H1 (cell line): Measurements from ENCODE around the gene PDLIM3. TPM values are rescaled to one million over a fixed set of nuclear protein-coding genes. Genes with fewer than 3 reads are reported as not detected.
A peak's percentile ranks its signal among the peaks of the same experiment; 100 is the strongest.

Source experiments
- CTCF ChIA-PET: fragments of 300-600 bp; sonication (Branson Sonifier 250); formaldehyde crosslinking; loops from one replicate; lab custom pipeline; 2021; ENCODE audit not compliant: partially characterized antibody; lab: Charles Lee
- POLR2A ChIA-PET: fragments of 300-600 bp; sonication (Branson Sonifier 250); formaldehyde crosslinking; loops from one replicate; lab custom pipeline; 2021; ENCODE audit warnings: inconsistent platforms; ENCODE audit not compliant: partially characterized antibody; lab: Charles Lee
- DNase-seq, 2 experiments: peaks; one replicate each; pipeline versions ENCODE4 v3.0.0 to v3.0.0-alpha.2; 2010 to 2022; ENCODE audit warnings: low spot score in 2 of 2, low read depth in 1 of 2, mixed read lengths in 1 of 2
- FAIRE-seq: peaks from 2 replicates; lab custom pipeline; 2011; peaks lifted over from hg19 to GRCh38; lab: Jason Lieb, UNC
- H2AFZ ChIP-seq: 2 replicates; pipeline ENCODE4 v1.8.1; 2012; ENCODE audit warnings: low read length, inconsistent platforms
- H2AK5ac ChIP-seq: 2 replicates; pipeline ENCODE4 v1.6.1; 2013; ENCODE audit warnings: low read depth, low read length
- H2BK120ac ChIP-seq: replicated peaks from 2 replicates; pipeline ENCODE3; 2013; ENCODE audit warnings: low read depth, low read length, inconsistent platforms
- H2BK12ac ChIP-seq: 2 replicates; pipeline ENCODE4 v1.6.1; 2013; ENCODE audit warnings: low read depth, low read length
- H2BK15ac ChIP-seq: 2 replicates; pipeline ENCODE4 v1.6.1; 2013; ENCODE audit warnings: low read length
- H2BK20ac ChIP-seq: 2 replicates; pipeline ENCODE4 v1.6.1; 2013; ENCODE audit warnings: low read length
- H2BK5ac ChIP-seq: 2 replicates; pipeline ENCODE4 v1.6.1; 2013; ENCODE audit warnings: low read depth, low read length
- H3K14ac ChIP-seq: 2 replicates; pipeline ENCODE4 v1.6.1; 2013; ENCODE audit warnings: inconsistent platforms; ENCODE audit not compliant: insufficient read length
- H3K18ac ChIP-seq: 2 replicates; pipeline ENCODE4 v1.6.1; 2013; ENCODE audit warnings: low read length; ENCODE audit errors: extremely low read depth
- H3K23ac ChIP-seq: 2 replicates; pipeline ENCODE4 v1.6.1; 2013; ENCODE audit warnings: inconsistent platforms; ENCODE audit not compliant: insufficient read length
- H3K23me2 ChIP-seq: 2 replicates; pipeline ENCODE4 v1.6.1; 2013; ENCODE audit warnings: low read depth, low read length
- H3K27ac ChIP-seq: 2 replicates; pipeline ENCODE4 v1.6.1; 2011; ENCODE audit warnings: low read depth, low read length, inconsistent platforms
- H3K27me3 ChIP-seq, 4 experiments: replicated peaks in 1 of 4; 1 replicate in 1 of 4; 2 replicates in 3 of 4; pipeline versions ENCODE4 v1.6.1 to v1.8.1; 2011 to 2013; ENCODE audit warnings: low read length in 3 of 4, mild to moderate bottlenecking in 3 of 4, inconsistent platforms in 2 of 4, mixed read lengths in 2 of 4, moderate library complexity in 1 of 4; ENCODE audit not compliant: control insufficient read depth in 3 of 4, insufficient read depth in 3 of 4; ENCODE audit errors: extremely low read depth in 1 of 4
- H3K36me3 ChIP-seq, 4 experiments: 2 replicates each; pipeline versions ENCODE4 v1.6.1 to v1.8.1; 2011 to 2013; ENCODE audit warnings: mild to moderate bottlenecking in 4 of 4, low read length in 3 of 4, moderate library complexity in 2 of 4, control low read depth in 1 of 4, inconsistent platforms in 1 of 4; ENCODE audit not compliant: insufficient read depth in 4 of 4, control insufficient read depth in 2 of 4
- H3K4ac ChIP-seq: replicated peaks from 2 replicates; pipeline ENCODE3; 2013; ENCODE audit warnings: low read length, low read depth, mixed read lengths, inconsistent platforms; ENCODE audit not compliant: insufficient read length
- H3K4me1 ChIP-seq, 4 experiments: replicated peaks in 1 of 4; 1 replicate in 1 of 4; 2 replicates in 3 of 4; pipeline versions ENCODE4 v1.6.1 to v1.8.1; 2011 to 2013; ENCODE audit warnings: low read length in 3 of 4, inconsistent platforms in 2 of 4, mixed read lengths in 1 of 4; ENCODE audit not compliant: insufficient read depth in 4 of 4, control insufficient read depth in 3 of 4
- H3K4me2 ChIP-seq, 2 experiments: 2 replicates each; pipeline versions ENCODE4 v1.6.1 to v1.8.1; 2011 to 2013; ENCODE audit warnings: low read depth in 2 of 2, low read length in 2 of 2, control low read depth in 1 of 2, inconsistent platforms in 1 of 2, mild to moderate bottlenecking in 1 of 2; ENCODE audit not compliant: insufficient read depth in 1 of 2
- H3K4me3 ChIP-seq, 4 experiments: fragments of 200-600, 300-600 bp in 1 of 4; sonication (generic), shearing (Covaris generic), sonication (Bioruptor Twin) in 1 of 4; 2 replicates each; pipeline versions ENCODE4 v1.5.1 to v1.8.1; 2011 to 2016; ENCODE audit warnings: low read length in 4 of 4, low read depth in 3 of 4, control low read depth in 2 of 4, inconsistent platforms in 2 of 4, mild to moderate bottlenecking in 2 of 4, mixed read lengths in 1 of 4, moderate library complexity in 1 of 4; ENCODE audit not compliant: insufficient read depth in 2 of 4; ENCODE audit errors: extremely low read depth in 1 of 4
- H3K56ac ChIP-seq: replicated peaks from 2 replicates; pipeline ENCODE3; 2013; ENCODE audit warnings: low read depth, mild to moderate bottlenecking, mixed read lengths, low read length, inconsistent platforms; ENCODE audit not compliant: insufficient read length
- H3K79me1 ChIP-seq: 2 replicates; pipeline ENCODE4 v1.6.1; 2013; ENCODE audit warnings: low read depth, low read length, control low read depth
- H3K79me2 ChIP-seq, 2 experiments: 2 replicates each; pipeline versions ENCODE4 v1.6.1 to v1.8.1; 2012 to 2013; ENCODE audit warnings: low read length in 2 of 2, mild to moderate bottlenecking in 2 of 2, inconsistent platforms in 1 of 2; ENCODE audit not compliant: insufficient read depth in 2 of 2, control insufficient read depth in 1 of 2
- H3K9ac ChIP-seq, 4 experiments: replicated peaks in 1 of 4; 1 replicate in 1 of 4; 2 replicates in 3 of 4; pipeline versions ENCODE4 v1.6.1 to v1.8.1; 2011 to 2013; ENCODE audit warnings: low read depth in 3 of 4, low read length in 3 of 4, control low read depth in 2 of 4, mild to moderate bottlenecking in 2 of 4, moderate library complexity in 2 of 4, inconsistent platforms in 1 of 4; ENCODE audit errors: extremely low read depth in 1 of 4
- H3K9me3 ChIP-seq, 2 experiments: 2 replicates each; pipeline versions ENCODE4 v1.6.1 to v1.8.1; 2012 to 2013; ENCODE audit warnings: mild to moderate bottlenecking in 2 of 2, moderate library complexity in 2 of 2, control low read depth in 1 of 2, inconsistent platforms in 1 of 2, low read depth in 1 of 2, low read length in 1 of 2, mixed read lengths in 1 of 2; ENCODE audit not compliant: insufficient read depth in 2 of 2
- H4K20me1 ChIP-seq, 2 experiments: replicated peaks in 1 of 2; 2 replicates each; pipeline versions ENCODE3 to v1.8.1; 2011 to 2013; ENCODE audit warnings: inconsistent platforms in 2 of 2, low read length in 2 of 2, mild to moderate bottlenecking in 1 of 2; ENCODE audit not compliant: insufficient read depth in 2 of 2, control insufficient read depth in 1 of 2
- H4K5ac ChIP-seq: 2 replicates; pipeline ENCODE4 v1.6.1; 2013; ENCODE audit warnings: low read length, low read depth, mixed read lengths, inconsistent platforms; ENCODE audit not compliant: insufficient read length
- H4K8ac ChIP-seq: 2 replicates; pipeline ENCODE4 v1.8.0; 2013; ENCODE audit warnings: mild to moderate bottlenecking, moderate library complexity, low read length, inconsistent platforms; ENCODE audit not compliant: insufficient read depth; ENCODE audit errors: extremely low read depth
- H4K91ac ChIP-seq: replicated peaks from 2 replicates; pipeline ENCODE3; 2013; ENCODE audit warnings: low read length, mixed read lengths, inconsistent platforms; ENCODE audit not compliant: insufficient read length
- ASH2L ChIP-seq: fragments of 200-600, 300-600 bp; sonication (generic); IDR thresholded peaks from one replicate; pipeline ENCODE4 v1.7.1; 2017; ENCODE audit warnings: low read length
- BRCA1 ChIP-seq: IDR thresholded peaks from 2 replicates; pipeline ENCODE4 v1.6.1; 2012; ENCODE audit warnings: low read depth, low read length, improper control_type of control experiment
- CBX5 ChIP-seq: fragments of 300-800, 300-1000 bp; sonication (generic); IDR thresholded peaks from 2 replicates; pipeline ENCODE4 v1.7.1; 2016; ENCODE audit warnings: antibody characterized with exemption, low read length, low read depth
- JUN ChIP-seq: IDR thresholded peaks from 2 replicates; pipeline ENCODE4 v1.6.1; 2011; ENCODE audit warnings: low read depth, mild to moderate bottlenecking, improper control_type of control experiment, low read length
- KDM1A ChIP-seq: fragments of 200-600, 300-600 bp; sonication (generic); IDR thresholded peaks from 2 replicates; pipeline ENCODE4 v1.7.1; 2016; ENCODE audit warnings: mild to moderate bottlenecking, low read length, borderline replicate concordance
- MAFK ChIP-seq: IDR thresholded peaks from 2 replicates; pipeline ENCODE4 v1.6.1; 2012; ENCODE audit warnings: low read depth, mild to moderate bottlenecking, improper control_type of control experiment, low read length
- RFX5 ChIP-seq: IDR thresholded peaks from 2 replicates; pipeline ENCODE4 v1.6.1; 2011; ENCODE audit warnings: low read depth, low read length, improper control_type of control experiment, borderline replicate concordance
- RNF2 ChIP-seq: fragments of 200-900, 300-1000 bp; sonication (generic); IDR thresholded peaks from 2 replicates; pipeline ENCODE4 v1.7.1; 2016; ENCODE audit warnings: borderline replicate concordance, low read depth, mild to moderate bottlenecking, antibody characterized with exemption, low read length; ENCODE audit not compliant: poor library complexity, severe bottlenecking; ENCODE audit errors: missing control alignments
- SP2 ChIP-seq: IDR thresholded peaks from 2 replicates; pipeline ENCODE4 v1.6.1; 2012; ENCODE audit warnings: mild to moderate bottlenecking, low read length, inconsistent platforms
- SRF ChIP-seq: IDR thresholded peaks from 2 replicates; pipeline ENCODE4 v1.6.1; 2011; ENCODE audit warnings: mild to moderate bottlenecking, low read depth, low read length, moderate library complexity
- TAF7 ChIP-seq: optimal IDR thresholded peaks from 2 replicates; pipeline ENCODE3; 2011; ENCODE audit warnings: low read depth, mild to moderate bottlenecking, inconsistent platforms, low read length, moderate library complexity, borderline replicate concordance
- WGBS, 2 experiments: shearing (Covaris generic) in 1 of 2; methylation state at CpG; one replicate each; pipeline versions ENCODE4 v1.1.6 to v1.1.7; 2013 to 2015; ENCODE audit warnings: low lambda C conversion rate in 2 of 2, mixed read lengths in 2 of 2, inconsistent platforms in 1 of 2, low coverage in 1 of 2, missing lambda C conversion rate in 1 of 2; ENCODE audit not compliant: insufficient replicate concordance in 2 of 2, insufficient coverage in 1 of 2, insufficient read length in 1 of 2; ENCODE audit errors: extremely low coverage in 1 of 2, missing lambda C conversion rate in 1 of 2; 5-methylcytosine and 5-hydroxymethylcytosine counted together
- polyA plus RNA-seq, 7 experiments: library from polyadenylated mRNA; depleted of rRNA in 3 of 7; stranded (reverse) in 5 of 7; unstranded in 2 of 7; fragments of >200 nt in 5 of 7; fragments of 200-250 nt in 2 of 7; gene quantifications; 1 replicate in 5 of 7; 2 replicates in 1 of 7; 4 replicates in 1 of 7; pipeline versions ENCODE4 v1.2.1 to v1.2.3, GENCODE V29; 2011 to 2013; ENCODE audit warnings: missing spikeins in 2 of 7, mixed read lengths in 2 of 7
- total RNA-seq: library from RNA; stranded (reverse); fragmentation: NEBNext Ultra II Directional; extraction: Animal tissue kit (Norgen Biotek cat#: 25700); gene quantifications from 2 replicates; pipeline ENCODE4 v1.2.1, GENCODE V29; 2021
- TF ChIP-seq, protein P1 (sequence below): IDR thresholded peaks from 2 replicates; pipeline ENCODE4 v1.6.1; 2012; ENCODE audit warnings: inconsistent platforms

PDLIM3 gene
- total and polyA plus RNA-seq, 2 of the 8 experiments (the other 6 are each of a cell fraction or from before 2014, with no cell fraction given): 7.6 to 8.1 TPM

DNA sequence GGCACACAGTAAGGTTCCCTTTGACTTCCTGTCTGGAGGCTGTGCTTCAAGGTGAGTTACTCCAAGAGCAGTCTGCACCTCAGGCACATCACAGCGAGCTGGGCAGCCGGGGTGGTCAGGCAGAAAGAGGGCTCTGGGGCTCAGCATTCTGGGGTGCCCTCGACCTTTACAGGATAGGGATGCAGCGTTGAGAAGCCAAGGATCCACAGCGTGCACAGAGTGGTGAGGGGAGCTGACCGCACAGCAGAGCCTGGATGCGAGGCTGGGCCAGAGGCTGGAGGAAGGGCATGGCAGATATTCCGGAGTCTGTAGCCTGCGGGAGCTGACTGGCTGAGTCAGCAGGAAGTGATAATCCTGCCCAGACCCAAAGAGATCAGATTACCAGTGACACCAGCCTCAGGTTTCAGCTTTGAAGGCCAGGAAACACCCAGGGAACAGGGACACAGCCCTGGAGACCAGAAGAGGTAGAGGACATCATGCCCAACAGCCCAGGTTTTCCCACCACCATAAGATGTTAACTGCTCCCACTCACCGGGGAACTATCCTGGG, 38.4 kb upstream of the PDLIM3 start:
- no peak overlapping the region for H2AK5ac ChIP-seq
- peak overlapping the region; percentile 99 for H2BK15ac ChIP-seq
- peaks cover 2 to 8% (median 6%) of the 10 kb centered on the region in 4 experiments; a peak in 6 of 7 replicates for H3K4me1 ChIP-seq
- 69% methylated on average over 10 of the region's 10 CpGs; no CpG with 5 or more reads in 1 of the 2 experiments for WGBS, 2 experiments
- no peak overlapping the region; a peak in 2 of 7 replicates for H3K9ac ChIP-seq
- no peaks in the 10 kb centered on the region for H3K79me2 ChIP-seq
- H4K91ac ChIP-seq: peak overlapping the region; percentile 71
- H3K14ac ChIP-seq: no peak overlapping the region
- H3K4me2 ChIP-seq: peak overlapping the region; percentile 53 to 57
- H2BK12ac ChIP-seq: peak overlapping the region; percentile 95; the same call in 1 of the 2 replicates
- peak overlapping the region; percentile 2 for H3K4ac ChIP-seq
- peak overlapping the region; percentile 76 for H3K18ac ChIP-seq
- no peak overlapping the region for H3K23ac ChIP-seq
- peak overlapping the region; percentile 53; the same call in 1 of the 2 replicates for H3K27ac ChIP-seq
- H4K8ac ChIP-seq: peak overlapping the region; percentile 39
- no peaks in the 10 kb centered on the region for H3K36me3 ChIP-seq
- no peaks in the 10 kb centered on the region for H3K23me2 ChIP-seq
- no peaks in the 10 kb centered on the region for H3K9me3 ChIP-seq
- FAIRE-seq: peak; percentile 55
- H4K5ac ChIP-seq: peak overlapping the region; percentile 47
- no peaks in the 10 kb centered on the region for H4K20me1 ChIP-seq
- no peaks in the 10 kb centered on the region for H3K27me3 ChIP-seq
- no peak overlapping the region for H2BK120ac ChIP-seq
- peak overlapping the region; percentile 51 for H2BK20ac ChIP-seq
- ChIA-PET POLR2A (no interaction called here), CTCF (interaction anchor here (0.8 to 1.4 kb wide), 3 partner anchors 18 to 25 kb away, joined by 3 to 4 read pairs (median 3); no protein-coding TSS in a partner anchor)
- no peak overlapping the region; a peak in 1 of 8 replicates for H3K4me3 ChIP-seq
- H3K56ac ChIP-seq: no peak overlapping the region
- no peaks in the 10 kb centered on the region for H3K79me1 ChIP-seq
- H2AFZ ChIP-seq: peak overlapping the region; percentile 99
- H2BK5ac ChIP-seq: peak overlapping the region; percentile 80; the same call in 1 of the 2 replicates
- DNase-seq: peak in 1 of 2 experiments; percentile 57
- TF ChIP-seq RFX5 (no peak), SP2 (no peak), SRF (no peak), RNF2 (no peak), TAF7 (no peak), MAFK (peak; percentile 93), BRCA1 (no peak), CBX5 (no peak), KDM1A (peak; percentile 20; the same call in 1 of the 2 replicates), ASH2L (peak; percentile 23), JUN (no peak)
- TF ChIP-seq, protein P1, sequence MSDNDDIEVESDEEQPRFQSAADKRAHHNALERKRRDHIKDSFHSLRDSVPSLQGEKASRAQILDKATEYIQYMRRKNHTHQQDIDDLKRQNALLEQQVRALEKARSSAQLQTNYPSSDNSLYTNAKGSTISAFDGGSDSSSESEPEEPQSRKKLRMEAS: 0 out of 2 replicates have a peak, but pooled peaks have one; percentile 16
